Measurements from ENCODE around the gene NME1.

GRCh38 chr17:51132964-51133319 lies 20.4 kb upstream of the NME1 start:
- TF ChIP-seq CTCF (IDR thresholded peaks at IDR 0.05) (no peak), RFX5 (IDR thresholded peaks at IDR 0.05; ENCODE audit: low read length) (no peak), FOXJ3 (CRISPR knock-in tag; IDR thresholded peaks at IDR 0.05) (no peak), MXI1 (IDR thresholded peaks at IDR 0.05; ENCODE audit: low read depth, low read length) (no peak), YY1 (IDR thresholded peaks at IDR 0.05; ENCODE audit: low read depth) (no peak), TAF1 (IDR thresholded peaks at IDR 0.05; ENCODE audit: borderline replicate concordance, low read depth, low read length) (no peak), SMC3 (IDR thresholded peaks at IDR 0.05; ENCODE audit: low read depth, low read length) (no peak), JUND (IDR thresholded peaks at IDR 0.05) (no peak), GABPA (IDR thresholded peaks at IDR 0.05; ENCODE audit: low read depth) (no peak)

Measured in SK-N-SH (cell line).